A673 (cell line): Measurements from ENCODE around the gene TTR. TPM values are rescaled to one million over a fixed set of nuclear protein-coding genes. Genes with fewer than 3 reads are reported as not detected.

Source experiments
- BruUV-seq: library from RNA; stranded (reverse); fragments of 400-500 nt; replicated peaks from 2 replicates; lab custom pipeline; 2021; lab: Mats Ljungman, UMichigan
- CTCF ChIA-PET: fragments of 300-600 bp; sonication (Branson Sonifier 250); formaldehyde crosslinking; loops from one replicate; lab custom pipeline; 2022; ENCODE audit warnings: antibody characterized with exemption; lab: Charles Lee
- POLR2A ChIA-PET: fragments of 300-600 bp; sonication (Branson Sonifier 250); formaldehyde crosslinking; loops from one replicate; lab custom pipeline; 2022; ENCODE audit warnings: antibody characterized with exemption; ENCODE audit not compliant: low non-redundant PET; lab: Charles Lee
- DNase-seq: peaks from one replicate; pipeline ENCODE4 v3.0.0-alpha.2; 2015; ENCODE audit warnings: low spot score
- H3K27ac ChIP-seq: fragments of 200-600 bp; sonication (generic); 2 replicates; pipeline ENCODE4 v1.5.1; 2016; ENCODE audit warnings: mixed run types, low read depth, mild to moderate bottlenecking, mixed read lengths, antibody characterized with exemption, low read length; ENCODE audit not compliant: poor library complexity, severe bottlenecking
- H3K27me3 ChIP-seq: fragments of 200-600 bp; sonication (generic); replicated peaks from 2 replicates; pipeline ENCODE4 v1.6.1; 2017; ENCODE audit warnings: mixed run types, low read depth, mild to moderate bottlenecking, mixed read lengths, antibody characterized with exemption, low read length; ENCODE audit not compliant: insufficient read depth, poor library complexity
- H3K36me3 ChIP-seq: fragments of 200-600 bp; sonication (generic); 2 replicates; pipeline ENCODE4 v1.6.1; 2016; ENCODE audit warnings: mixed run types, mild to moderate bottlenecking, mixed read lengths, antibody characterized with exemption, low read length; ENCODE audit not compliant: insufficient read depth, poor library complexity, severe bottlenecking
- H3K4me1 ChIP-seq: fragments of 200-600 bp; sonication (generic); 2 replicates; pipeline ENCODE4 v1.6.1; 2017; ENCODE audit warnings: mixed run types, mild to moderate bottlenecking, mixed read lengths, antibody characterized with exemption, low read length; ENCODE audit not compliant: insufficient read depth, poor library complexity, severe bottlenecking
- H3K4me3 ChIP-seq: fragments of 200-600 bp; sonication (generic); 2 replicates; pipeline ENCODE4 v1.5.1; 2016; ENCODE audit warnings: low read depth, mixed run types, mild to moderate bottlenecking, mixed read lengths, low read length; ENCODE audit not compliant: poor library complexity, severe bottlenecking
- H3K9me3 ChIP-seq: fragments of 200-600 bp; sonication (generic); 2 replicates; pipeline ENCODE4 v1.6.1; 2016; ENCODE audit warnings: mixed run types, low read depth, mild to moderate bottlenecking, mixed read lengths, antibody characterized with exemption, low read length; ENCODE audit not compliant: poor library complexity, severe bottlenecking
- CTCF ChIP-seq: fragments of 300-800, 200-600 bp; sonication (generic); conservative IDR thresholded peaks from 2 replicates; pipeline ENCODE4 v1.5.1; 2017; ENCODE audit warnings: low read depth, mild to moderate bottlenecking, antibody characterized with exemption, low read length, moderate library complexity, mixed read lengths
- EZH2 ChIP-seq: fragments of 200-600 bp; sonication (generic); IDR thresholded peaks from 2 replicates; pipeline ENCODE4 v1.6.1; 2017; ENCODE audit warnings: borderline replicate concordance, low read depth, mild to moderate bottlenecking, mixed read lengths, antibody characterized with exemption, low read length; ENCODE audit not compliant: poor library complexity, severe bottlenecking
- intact Hi-C: fragments of 100-400 bp; cut with micrococcal nuclease; formaldehyde crosslinking; loops from one replicate; pipeline ENCODE4 v1.10.0; 2022; ENCODE audit not compliant: unreplicated experiment
- total RNA-seq: library from RNA; stranded (reverse); gene quantifications from 2 replicates; pipeline ENCODE4 v1.2.3, GENCODE V29; 2021

Gene TTR
- total RNA-seq, 1 experiment from 2014 or later, result not detected

DNA sequence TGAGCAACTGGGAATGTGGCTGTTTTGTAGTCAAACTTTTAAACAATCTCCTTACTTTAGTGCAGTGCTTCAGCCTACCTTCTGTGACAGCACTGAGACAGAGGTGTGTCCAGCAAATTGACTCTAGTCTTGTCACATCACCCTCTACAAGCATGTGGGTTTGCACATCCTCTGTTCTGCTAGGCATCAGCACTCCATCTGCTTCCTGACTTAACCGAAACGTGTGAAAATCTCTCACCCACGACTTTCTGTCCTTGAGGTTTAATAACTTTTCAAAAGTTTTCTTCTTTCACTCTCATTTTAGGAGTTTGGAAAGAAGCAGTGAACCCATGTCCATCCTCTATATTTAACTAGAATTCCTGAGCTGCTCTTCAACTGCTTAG, 42.6 kb downstream of the TTR start:
- no TSS peak for BruUV-seq
- H3K4me1 ChIP-seq, result no peaks in the 10 kb centered on the region
- no peaks in the 10 kb centered on the region for H3K9me3 ChIP-seq
- DNase-seq, result no peak
- H3K36me3 ChIP-seq, result no peaks in the 10 kb centered on the region
- H3K27me3 ChIP-seq, result no peaks in the 10 kb centered on the region
- POLR2A ChIA-PET, result no interaction called here
- intact Hi-C loops, result no loop called here
- H3K27ac ChIP-seq, result no peak overlapping the region
- no peak overlapping the region for H3K4me3 ChIP-seq
- no peak for TF ChIP-seq CTCF
- TF ChIP-seq EZH2, result no peak
- CTCF ChIA-PET, result no interaction called here

DNA sequence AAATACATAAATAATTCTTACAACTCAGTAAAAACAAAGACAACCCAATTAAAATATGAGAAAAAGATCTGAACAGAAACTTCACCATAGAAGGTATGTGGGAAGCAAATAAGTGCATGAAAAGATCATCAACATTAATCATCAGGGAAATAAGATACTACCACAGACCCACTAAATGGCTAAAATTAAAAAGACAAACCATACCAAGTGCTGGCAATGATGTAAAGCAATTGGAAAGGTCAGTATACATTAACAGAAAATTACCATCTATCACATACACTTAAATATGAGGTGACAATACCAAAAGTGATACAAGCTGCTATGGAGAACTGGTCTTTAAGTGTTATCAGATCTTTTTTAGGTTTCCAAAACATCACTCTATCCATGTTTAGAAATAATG, 44.7 kb downstream of the TTR start:
- H3K27me3 ChIP-seq, result no peaks in the 10 kb centered on the region
- H3K9me3 ChIP-seq, result no peaks in the 10 kb centered on the region
- BruUV-seq, result no TSS peak
- intact Hi-C loops, result no loop called here
- CTCF ChIA-PET, result no interaction called here
- no peak for DNase-seq
- no peaks in the 10 kb centered on the region for H3K4me1 ChIP-seq
- TF ChIP-seq CTCF (no peak), EZH2 (no peak)
- POLR2A ChIA-PET, result no interaction called here
- H3K4me3 ChIP-seq, result no peak overlapping the region
- H3K36me3 ChIP-seq, result no peaks in the 10 kb centered on the region
- H3K27ac ChIP-seq, result no peak overlapping the region

DNA sequence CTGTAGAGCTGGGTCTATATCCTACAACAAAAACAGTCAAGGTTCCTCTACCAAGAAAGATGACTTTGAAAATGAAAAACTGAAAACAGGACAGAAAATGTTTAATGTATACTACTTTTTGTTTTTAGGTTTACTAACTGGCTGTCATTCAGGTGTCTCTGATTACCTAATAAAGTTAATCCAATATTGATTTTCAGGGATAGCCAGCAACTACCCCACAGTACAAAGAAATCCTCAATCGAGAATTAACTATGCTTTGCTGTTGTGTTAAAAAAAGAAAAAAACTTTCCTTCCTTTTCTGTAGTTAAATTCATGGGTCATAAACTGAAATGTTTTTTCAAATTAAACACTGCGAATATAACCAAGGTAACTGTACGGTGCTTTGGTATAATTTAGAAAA, 45.8 kb downstream of the TTR start:
- Histone ChIP-seq H3K4me3 (no peak overlapping the region), H3K27ac (no peak overlapping the region), H3K9me3 (no peaks in the 10 kb centered on the region), H3K4me1 (no peaks in the 10 kb centered on the region), H3K36me3 (no peaks in the 10 kb centered on the region), H3K27me3 (no peaks in the 10 kb centered on the region)
- DNase-seq, result no peak
- intact Hi-C loops, result no loop called here
- no TSS peak for BruUV-seq
- CTCF ChIA-PET, result no interaction called here
- POLR2A ChIA-PET, result no interaction called here
- TF ChIP-seq CTCF (no peak), EZH2 (no peak)
